NCI-H128 (cell line): ENCODE measurements around the gene PIAS4.

ENCODE experiments used
- DNase-seq: peaks from one replicate; lab custom pipeline; 2025; ENCODE audit not compliant: unreplicated experiment; lab: John Stamatoyannopoulos, UW

The PIAS4 gene

DNA sequence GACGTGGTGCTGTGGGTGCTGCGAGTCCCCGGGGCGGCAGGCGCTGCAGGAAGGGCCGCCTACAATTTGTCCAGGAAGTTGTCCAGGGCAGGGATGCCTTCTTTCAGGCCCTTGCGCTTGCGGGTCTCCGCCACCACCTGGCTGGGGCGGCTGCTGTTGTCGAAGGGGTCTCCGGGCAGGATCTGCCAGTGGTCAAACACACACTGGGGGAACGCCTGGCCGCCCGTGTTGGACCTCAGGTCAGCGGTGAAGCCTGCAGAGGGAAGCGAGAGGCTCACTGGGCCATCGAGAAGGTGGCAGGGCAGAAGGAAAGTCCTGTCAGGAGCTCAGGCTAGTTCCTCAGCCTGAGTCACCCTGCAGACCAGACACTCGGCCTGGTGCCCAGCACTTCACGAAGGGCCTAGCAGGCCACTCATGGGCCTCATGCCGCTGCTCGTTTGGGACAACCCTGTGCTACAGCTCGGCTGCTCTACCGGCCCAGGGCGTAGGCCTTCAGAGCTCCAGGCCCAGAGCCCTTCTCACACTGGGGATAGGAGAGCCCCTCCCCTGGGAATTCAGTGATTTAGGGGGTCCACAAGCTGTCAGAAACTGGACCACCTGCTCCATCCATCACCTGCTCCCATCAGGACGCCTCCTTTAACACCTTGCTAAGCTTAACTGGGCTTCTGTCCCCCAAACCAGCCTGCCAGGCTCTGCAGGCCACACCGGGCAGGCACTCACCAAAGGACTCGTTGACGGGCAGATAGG is 30.9 kb upstream of the PIAS4 start:
- no peak for DNase-seq

GRCh38 chr19:3977242-3978143 is 30.0 kb upstream of the PIAS4 start:
- DNase-seq = no peak

- no peak for DNase-seq
These were observed 29.4 kb upstream of the PIAS4 start for GRCh38 chr19:3978145-3978544.

- DNase-seq = no peak
These were observed 28.3 kb upstream of the PIAS4 start for GRCh38 chr19:3979289-3979673.

GRCh38 chr19:3979674-3980352 is 27.7 kb upstream of the PIAS4 start:
- DNase-seq = no peak

DNA sequence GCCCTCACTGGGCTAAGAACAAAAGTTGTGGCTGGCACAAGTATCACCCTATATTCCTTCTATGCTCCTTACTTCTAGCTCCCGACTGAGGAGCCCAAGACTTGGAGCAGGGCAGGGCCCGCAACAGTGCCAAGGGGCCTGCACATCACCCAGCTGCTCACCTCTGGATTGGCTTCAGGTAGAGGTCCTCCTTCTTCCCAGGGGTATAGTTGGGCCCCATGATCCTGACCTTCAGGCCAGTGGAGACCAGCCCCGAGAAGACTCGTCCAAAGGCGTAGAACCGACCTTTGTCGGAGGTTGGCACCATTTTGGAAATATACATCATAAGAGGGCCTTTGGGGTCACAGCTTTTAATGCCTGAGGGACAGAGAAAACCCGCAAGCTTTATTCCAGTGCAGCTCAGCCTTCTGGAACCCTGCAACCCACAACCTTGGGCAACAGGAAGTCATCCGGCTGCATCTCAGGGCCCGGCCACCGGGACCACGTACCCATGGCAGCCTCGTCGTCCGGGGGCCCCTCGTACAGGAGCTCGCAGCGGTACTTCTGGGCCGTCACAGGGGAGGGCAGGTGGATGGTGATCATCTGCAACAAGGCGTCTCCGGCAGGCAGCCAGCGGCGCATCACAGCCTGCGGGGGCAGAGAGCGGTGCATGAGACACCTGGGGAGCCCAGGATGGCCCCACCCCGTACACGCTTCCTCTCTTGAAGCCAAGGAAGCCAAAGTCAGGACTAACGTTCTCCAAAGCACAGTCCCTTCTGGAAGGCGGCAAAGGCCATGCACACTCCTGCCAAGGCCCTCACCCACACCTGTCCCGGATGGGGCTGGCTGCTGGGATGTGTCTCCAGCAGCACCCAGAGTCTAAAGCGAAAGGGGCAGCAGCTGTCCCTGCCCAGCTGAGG is 26.9 kb upstream of the PIAS4 start:
- DNase-seq = no peak

DNA sequence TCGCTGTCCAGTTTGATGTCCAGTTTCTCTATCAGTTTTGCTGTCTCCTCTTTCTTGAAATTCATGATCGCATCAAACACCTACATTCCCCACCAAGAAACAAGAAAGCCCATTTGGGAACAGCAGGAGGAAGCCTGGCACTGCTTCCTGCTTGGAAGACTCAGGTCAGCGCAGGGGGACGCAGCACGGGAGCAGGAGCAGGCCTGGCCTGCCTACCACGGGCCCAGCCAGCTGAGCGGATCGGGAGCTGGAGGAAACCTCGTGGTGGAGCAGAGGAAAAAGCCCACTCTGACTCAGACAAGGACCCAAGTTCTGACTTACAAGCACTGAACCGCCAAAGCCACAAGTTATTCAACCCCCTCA is 26.2 kb upstream of the PIAS4 start:
- no peak for DNase-seq

DNA sequence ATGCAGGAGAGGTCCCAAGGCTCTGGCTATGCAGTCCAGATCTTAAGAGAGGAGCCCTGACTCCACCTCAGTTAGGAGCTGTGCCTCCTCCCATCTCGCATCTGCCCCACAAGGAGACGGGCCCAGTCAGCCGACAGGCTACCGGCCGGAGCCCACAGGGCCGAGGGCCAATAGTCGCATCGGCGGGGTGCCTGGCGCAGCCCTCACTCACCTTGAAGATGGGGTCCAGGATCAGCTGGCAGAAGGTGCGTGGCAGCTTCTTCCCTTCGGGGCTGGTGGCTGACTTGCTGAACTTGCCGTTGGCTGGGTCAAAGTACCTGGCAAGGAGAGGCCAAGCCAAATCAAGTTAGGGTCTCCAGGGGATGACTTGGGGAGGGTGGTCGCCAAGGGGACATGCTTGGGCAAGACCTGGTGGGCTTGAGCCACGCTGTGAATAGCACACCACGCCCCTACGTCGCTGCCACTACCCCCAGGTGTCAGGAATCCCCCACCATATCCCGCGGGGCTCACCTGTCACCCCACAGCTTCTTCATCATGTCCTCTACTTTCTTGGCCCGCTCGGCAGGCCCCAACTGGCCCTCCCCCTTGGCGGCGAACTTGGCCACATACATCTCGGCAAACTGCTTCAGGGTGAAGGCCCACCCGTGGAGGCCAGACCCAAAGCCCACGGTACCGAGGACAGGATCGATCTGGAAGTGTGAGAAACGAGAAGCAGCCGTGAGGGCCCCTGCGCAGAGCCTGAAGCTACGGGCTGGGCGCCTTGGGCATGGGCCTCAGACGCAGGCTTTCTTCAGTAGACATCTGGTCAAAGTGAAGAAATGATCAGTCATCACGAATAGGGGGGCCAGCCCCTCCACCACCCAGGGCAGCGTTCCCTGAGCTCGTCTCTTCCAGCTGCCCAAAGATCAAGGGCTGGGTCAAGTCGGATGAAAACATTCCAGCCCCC is 25.5 kb upstream of the PIAS4 start:
- DNase-seq = no peak

DNA sequence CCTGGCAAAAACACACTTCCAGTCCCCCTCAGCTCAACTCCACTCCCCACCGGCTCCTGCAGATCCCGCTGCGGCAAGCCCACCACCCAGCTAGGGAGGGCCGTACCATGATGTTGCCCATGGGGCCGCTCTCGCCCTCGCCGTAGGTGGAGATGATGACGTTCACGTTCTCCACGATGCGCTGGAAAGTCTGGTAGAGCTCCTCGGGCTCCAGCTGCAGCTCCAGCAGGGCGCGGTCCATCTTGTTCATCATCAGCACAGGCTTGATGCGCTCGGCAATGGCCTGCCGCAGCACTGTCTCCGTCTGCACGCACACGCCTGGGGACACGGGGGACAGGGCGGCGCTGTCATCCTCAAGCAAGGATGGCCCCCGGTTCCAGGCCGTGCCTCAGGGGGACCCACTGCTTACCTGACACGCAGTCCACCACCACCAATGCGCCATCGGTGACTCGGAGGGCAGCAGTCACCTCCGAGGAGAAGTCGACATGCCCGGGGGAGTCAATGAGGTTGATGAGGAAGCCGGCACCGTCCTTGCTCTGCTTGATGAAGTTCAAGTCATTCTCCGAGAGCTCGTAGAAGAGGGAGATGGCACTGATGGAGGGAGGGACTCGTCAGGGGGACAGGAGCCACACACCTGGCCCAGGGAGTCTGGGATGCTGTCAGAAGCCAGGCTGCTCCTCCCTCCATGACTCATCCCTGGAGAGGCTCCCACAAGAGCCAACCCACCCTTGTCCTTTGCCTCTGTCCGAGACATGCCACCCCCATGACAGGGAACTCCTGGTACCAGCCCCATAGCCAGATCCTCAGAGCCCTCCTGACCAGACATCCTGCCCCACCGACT is 24.6 kb upstream of the PIAS4 start:
- no peak for DNase-seq

GRCh38 chr19:3983542-3983914 is 24.0 kb upstream of the PIAS4 start:
- DNase-seq = no peak

DNA sequence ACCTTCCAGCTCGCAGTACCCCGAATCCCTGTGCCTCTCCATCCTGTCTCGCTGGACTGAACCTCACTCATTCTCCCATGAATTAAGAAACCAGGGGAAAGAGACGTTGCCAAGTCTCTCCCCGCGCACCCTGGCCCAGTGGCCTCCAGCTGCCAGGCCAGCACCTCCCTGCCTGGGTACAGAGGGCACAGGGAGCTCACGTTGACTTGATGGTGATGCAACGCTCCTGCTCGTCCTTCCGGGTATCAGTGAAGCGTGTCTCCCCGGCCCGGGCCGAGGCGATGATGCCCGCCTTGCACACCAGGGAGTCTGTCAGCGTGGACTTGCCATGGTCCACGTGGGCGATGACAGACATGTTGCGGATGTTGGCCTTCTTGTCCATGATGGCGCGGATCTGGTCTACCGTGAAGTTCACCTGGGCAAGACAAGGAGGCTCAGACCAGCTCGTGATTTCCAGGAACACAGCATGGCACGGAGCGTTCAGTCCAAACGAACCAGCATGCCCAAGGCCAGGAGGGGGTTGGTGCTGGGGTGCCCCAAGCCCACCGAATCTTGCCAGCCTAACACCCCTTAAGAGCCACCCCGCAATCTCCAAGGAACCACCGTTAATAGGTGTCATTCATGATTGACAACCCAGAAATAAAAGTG is 23.5 kb upstream of the PIAS4 start:
- DNase-seq = no peak

DNA sequence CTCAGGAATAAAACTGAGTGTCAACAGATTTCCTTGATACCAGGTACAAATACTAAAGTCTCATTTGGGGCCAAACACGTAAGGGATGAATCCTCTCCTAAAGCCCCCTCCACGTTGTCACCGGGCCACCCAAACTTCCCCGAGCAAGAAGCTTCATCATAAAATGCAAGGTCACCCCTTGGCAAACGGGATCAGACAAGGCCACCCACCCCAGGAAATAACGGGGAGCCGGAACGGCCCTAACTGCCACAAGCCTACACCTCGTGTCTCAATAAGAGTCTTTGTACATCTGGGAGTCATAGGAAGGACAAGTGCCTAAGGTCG is 23.0 kb upstream of the PIAS4 start:
- DNase-seq = no peak

- DNase-seq = peak; percentile 87
These were observed 22.5 kb upstream of the PIAS4 start, which contains the start of gene EEF2 for GRCh38 chr19:3984908-3985642. TSS of gene EEF2 (minus strand) at chr19:3985463. CDS start at chr19:3985380, 83 bp downstream.

DNA sequence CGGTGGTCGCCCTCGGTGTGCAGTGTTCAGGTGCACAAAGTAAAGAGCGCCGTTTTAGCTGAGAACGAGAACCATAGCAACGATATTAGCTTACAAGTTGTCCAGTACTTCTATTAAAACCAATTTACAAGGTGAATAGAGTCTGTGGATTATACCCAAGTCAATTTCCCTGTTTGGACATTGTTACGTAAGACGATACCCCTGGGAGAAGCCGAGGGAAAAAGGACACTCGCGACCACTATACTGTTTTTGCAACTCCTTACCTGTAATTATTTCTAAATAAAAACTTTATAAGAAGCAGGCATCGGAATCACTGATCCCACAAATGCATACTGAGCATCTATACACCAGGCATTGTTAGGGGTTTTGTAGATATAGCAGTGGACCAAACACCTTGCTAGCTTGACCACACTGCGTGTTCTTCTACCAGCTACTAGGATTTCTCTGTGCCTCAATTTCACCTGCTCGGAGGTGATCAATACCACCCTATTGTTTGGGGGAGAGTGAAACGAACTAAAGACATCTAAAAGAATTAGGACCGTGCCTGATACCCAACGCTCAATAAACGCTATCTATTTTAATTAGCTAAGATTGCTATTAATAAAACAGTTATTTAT is 21.8 kb upstream of the PIAS4 start:
- no peak for DNase-seq

GRCh38 chr19:3986260-3987041 is 21.1 kb upstream of the PIAS4 start:
- peak; percentile 77 for DNase-seq

GRCh38 chr19:3987619-3988371 is 19.7 kb upstream of the PIAS4 start:
- DNase-seq = peak; percentile 74
